Lower leg skin (tissue), 3 donors: ENCODE measurements around the gene ATP2B3.

Source experiments
- CTCF ChIP-seq, 3 donors: fragments of 450-650 bp; IDR thresholded peaks; one replicate each; pipeline ENCODE4 v1.5.1; 2016; ENCODE audit warnings: antibody characterized with exemption in 3 of 3, mild to moderate bottlenecking in 3 of 3, moderate library complexity in 2 of 3
- POLR2A ChIP-seq, 2 donors: fragments of 450-650 bp; IDR thresholded peaks; one replicate each; pipeline ENCODE4 v1.6.1; 2016 to 2017; ENCODE audit warnings: antibody characterized with exemption in 2 of 2, mild to moderate bottlenecking in 1 of 2, moderate library complexity in 1 of 2

GRCh38 chrX:153628129-153628528, 110.7 kb downstream of the ATP2B3 start:
- TF ChIP-seq CTCF (IDR thresholded peaks at IDR 0.05) (no peak), POLR2A (IDR thresholded peaks at IDR 0.05) (no peak)
